Calu3 (cell line): ENCODE results near the gene COL4A4. TPM values are rescaled to one million over a fixed set of nuclear protein-coding genes. Genes with fewer than 3 reads are reported as not detected.

Experiments used
- BruUV-seq: library from RNA; stranded (reverse); fragments of 400-500 nt; replicated peaks from 2 replicates; lab custom pipeline; 2021; lab: Mats Ljungman, UMichigan
- CTCF ChIA-PET: fragments of 300-600 bp; sonication (Branson Sonifier 250); formaldehyde crosslinking; loops from one replicate; lab custom pipeline; 2022; ENCODE audit warnings: antibody characterized with exemption; lab: Charles Lee
- DNase-seq: peaks from one replicate; pipeline ENCODE4 v3.0.0; 2022
- H3K27ac Mint-ChIP-seq: one replicate; pipeline ENCODE4 v1.8.0; 2022; ENCODE audit warnings: mixed read lengths; ENCODE audit not compliant: unreplicated experiment
- H3K27me3 Mint-ChIP-seq: one replicate; pipeline ENCODE4 v1.8.0; 2022; ENCODE audit warnings: mixed read lengths; ENCODE audit not compliant: unreplicated experiment
- H3K36me3 Mint-ChIP-seq: one replicate; pipeline ENCODE4 v1.8.0; 2022; ENCODE audit warnings: mild to moderate bottlenecking, moderate library complexity, mixed read lengths; ENCODE audit not compliant: insufficient read depth, unreplicated experiment
- H3K4me1 Mint-ChIP-seq: one replicate; pipeline ENCODE4 v1.8.0; 2022; ENCODE audit warnings: mild to moderate bottlenecking, low read depth, mixed read lengths; ENCODE audit not compliant: unreplicated experiment
- H3K4me3 Mint-ChIP-seq: one replicate; pipeline ENCODE4 v1.8.0; 2022; ENCODE audit warnings: mild to moderate bottlenecking, low read depth, moderate library complexity, mixed read lengths; ENCODE audit not compliant: unreplicated experiment
- H3K9me3 Mint-ChIP-seq: one replicate; pipeline ENCODE4 v1.8.0; 2022; ENCODE audit warnings: low read depth, mixed read lengths; ENCODE audit not compliant: unreplicated experiment
- CTCF ChIP-seq: fragments of 200-600 bp; IDR thresholded peaks from one replicate; pipeline ENCODE4 v1.8.0; 2022; ENCODE audit warnings: antibody characterized with exemption; ENCODE audit not compliant: unreplicated experiment
- intact Hi-C: fragments of 100-400 bp; cut with micrococcal nuclease; formaldehyde crosslinking; loops from one replicate; pipeline ENCODE4 v1.10.0; 2022; ENCODE audit not compliant: unreplicated experiment
- total RNA-seq: library from RNA; stranded (reverse); gene quantifications from 2 replicates; pipeline ENCODE4 v1.2.3, GENCODE V29; 2022

Gene COL4A4
- total RNA-seq, 1 experiment from 2014 or later, result 17.2 TPM

GRCh38 chr2:227192491-227192890 lies 28.5 kb upstream of the COL4A4 start:
- no peak overlapping the region for H3K27ac Mint-ChIP-seq
- no peaks in the 10 kb centered on the region for H3K27me3 Mint-ChIP-seq
- H3K4me1 Mint-ChIP-seq, result peaks cover 20% of the 10 kb centered on the region
- intact Hi-C loops, result no loop called here
- no peak for TF ChIP-seq CTCF
- CTCF ChIA-PET, result no interaction called here
- BruUV-seq, result no TSS peak
- H3K9me3 Mint-ChIP-seq, result no peaks in the 10 kb centered on the region
- no peak for DNase-seq
- no peaks in the 10 kb centered on the region for H3K36me3 Mint-ChIP-seq
- H3K4me3 Mint-ChIP-seq, result no peak overlapping the region

GRCh38 chr2:227191367-227191766 lies 27.4 kb upstream of the COL4A4 start:
- H3K9me3 Mint-ChIP-seq, result no peaks in the 10 kb centered on the region
- DNase-seq, result no peak

GRCh38 chr2:227188292-227188691 lies 24.3 kb upstream of the COL4A4 start:
- intact Hi-C loops, result no loop called here
- DNase-seq, result peak; percentile 27
- no peak overlapping the region for H3K4me3 Mint-ChIP-seq
- no peak overlapping the region for H3K27ac Mint-ChIP-seq
- no peaks in the 10 kb centered on the region for H3K27me3 Mint-ChIP-seq
- peaks cover 4% of the 10 kb centered on the region for H3K36me3 Mint-ChIP-seq
- peaks cover 57% of the 10 kb centered on the region for H3K4me1 Mint-ChIP-seq
- BruUV-seq, result no TSS peak
- TF ChIP-seq CTCF, result no peak
- CTCF ChIA-PET, result interaction anchor here (0.7 to 0.9 kb wide), 2 partner anchors 50 to 382 kb away, joined by 3 to 4 read pairs; no protein-coding TSS in a partner anchor
- no peaks in the 10 kb centered on the region for H3K9me3 Mint-ChIP-seq

More at GRCh38 chr2:227191367-227191766, 27.4 kb upstream of the COL4A4 start:
- Mint-ChIP-seq H3K27ac (no peak overlapping the region), H3K36me3 (no peaks in the 10 kb centered on the region), H3K4me1 (peaks cover 32% of the 10 kb centered on the region), H3K27me3 (no peaks in the 10 kb centered on the region), H3K4me3 (no peak overlapping the region)
- no TSS peak for BruUV-seq
- intact Hi-C loops, result no loop called here
- TF ChIP-seq CTCF, result no peak
- CTCF ChIA-PET, result no interaction called here

- no peak for TF ChIP-seq CTCF
- CTCF ChIA-PET, result no interaction called here
- H3K27ac Mint-ChIP-seq, result no peak overlapping the region
- DNase-seq, result no peak
- no peaks in the 10 kb centered on the region for H3K9me3 Mint-ChIP-seq
- H3K27me3 Mint-ChIP-seq, result no peaks in the 10 kb centered on the region
- no peak overlapping the region for H3K4me3 Mint-ChIP-seq
- no TSS peak for BruUV-seq
- H3K36me3 Mint-ChIP-seq, result peaks cover 4% of the 10 kb centered on the region
- intact Hi-C loops, result no loop called here
- peaks cover 64% of the 10 kb centered on the region for H3K4me1 Mint-ChIP-seq
Observed at GRCh38 chr2:227186751-227187150, 22.7 kb upstream of the COL4A4 start.
